Mucosa of descending colon (tissue), 3 donors: Measurements from ENCODE around the gene CCDC102B. TPM values are rescaled to one million over a fixed set of nuclear protein-coding genes. Genes with fewer than 3 reads are reported as not detected.

Source experiments
- ATAC-seq: fragments of 200-7000 bp; cut with Tn5 transposase; one replicate; pipeline ENCODE4 v1.9.1; 2020; ENCODE audit warnings: mild to moderate bottlenecking, moderate library complexity
- DNase-seq, 3 donors: peaks; one replicate each; pipeline ENCODE4 v3.0.0-alpha.2; 2020
- H3K36me3 ChIP-seq: fragments of 200-600 bp; one replicate; pipeline ENCODE4 v1.8.0; 2021; ENCODE audit warnings: low read depth, mild to moderate bottlenecking
- H3K4me1 ChIP-seq: fragments of 200-600 bp; one replicate; pipeline ENCODE4 v1.8.0; 2021; ENCODE audit warnings: low read depth, mild to moderate bottlenecking
- H3K4me3 ChIP-seq: fragments of 200-600 bp; one replicate; pipeline ENCODE4 v1.8.0; 2021; ENCODE audit warnings: mild to moderate bottlenecking
- H3K9me3 ChIP-seq: fragments of 200-600 bp; one replicate; pipeline ENCODE4 v1.8.0; 2021; ENCODE audit warnings: mild to moderate bottlenecking
- intact Hi-C, 2 donors: fragments of 100-400 bp; cut with DNase I in 1 of 2; cut with micrococcal nuclease in 1 of 2; formaldehyde crosslinking; loops; one replicate each; pipeline versions ENCODE4 v1.11.0 to v1.11.1; 2022; cut with DNase I, micrococcal nuclease
- total RNA-seq, 3 donors: library from RNA; stranded (reverse); fragmentation: NEBNext Ultra II Directional in 2 of 3; extraction: Animal tissue kit (Norgen Biotek cat#: 25700) in 2 of 3; gene quantifications; one replicate each; pipeline versions ENCODE4 v1.2.1 to v1.2.4, GENCODE V29; 2021 to 2023
- TF ChIP-seq, protein P1 (sequence below): fragments of 200-600 bp; IDR thresholded peaks from one replicate; pipeline ENCODE4 v1.8.0; 2022; ENCODE audit warnings: antibody characterized with exemption, mild to moderate bottlenecking
- donor health status: DM: no; HTN: no; CAD: no; lungs with moderate emphysema.
- donor health status: DM: no; HTN: no; CAD: no.
- donor health status: DM: no; HTN: yes; CAD: no.

The CCDC102B gene
- total RNA-seq, 3 donors from 2014 or later = 3.0 to 4.5 (median 4.3) TPM

DNA sequence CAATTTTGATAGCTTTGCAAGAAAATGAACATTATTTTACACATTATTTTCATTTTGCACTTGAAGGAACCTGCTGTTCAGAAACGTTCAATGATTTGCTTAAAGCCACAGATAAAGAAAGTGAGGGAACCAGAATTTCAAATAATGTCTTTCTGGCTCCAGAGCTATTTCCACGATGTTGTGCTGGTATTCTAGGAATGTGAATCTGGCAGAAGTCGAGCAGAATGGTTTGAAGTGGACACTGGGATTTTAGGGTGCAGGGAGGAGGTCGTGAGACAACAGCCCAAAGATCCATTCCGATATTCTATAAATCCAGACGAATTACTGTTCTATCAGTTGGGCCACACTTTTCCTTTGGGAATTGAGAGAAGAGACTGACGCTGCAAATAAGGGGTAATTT, 2.2 kb downstream of the CCDC102B start:
- ATAC-seq (no peak), DNase-seq (no peak)
- TF ChIP-seq, protein P1, sequence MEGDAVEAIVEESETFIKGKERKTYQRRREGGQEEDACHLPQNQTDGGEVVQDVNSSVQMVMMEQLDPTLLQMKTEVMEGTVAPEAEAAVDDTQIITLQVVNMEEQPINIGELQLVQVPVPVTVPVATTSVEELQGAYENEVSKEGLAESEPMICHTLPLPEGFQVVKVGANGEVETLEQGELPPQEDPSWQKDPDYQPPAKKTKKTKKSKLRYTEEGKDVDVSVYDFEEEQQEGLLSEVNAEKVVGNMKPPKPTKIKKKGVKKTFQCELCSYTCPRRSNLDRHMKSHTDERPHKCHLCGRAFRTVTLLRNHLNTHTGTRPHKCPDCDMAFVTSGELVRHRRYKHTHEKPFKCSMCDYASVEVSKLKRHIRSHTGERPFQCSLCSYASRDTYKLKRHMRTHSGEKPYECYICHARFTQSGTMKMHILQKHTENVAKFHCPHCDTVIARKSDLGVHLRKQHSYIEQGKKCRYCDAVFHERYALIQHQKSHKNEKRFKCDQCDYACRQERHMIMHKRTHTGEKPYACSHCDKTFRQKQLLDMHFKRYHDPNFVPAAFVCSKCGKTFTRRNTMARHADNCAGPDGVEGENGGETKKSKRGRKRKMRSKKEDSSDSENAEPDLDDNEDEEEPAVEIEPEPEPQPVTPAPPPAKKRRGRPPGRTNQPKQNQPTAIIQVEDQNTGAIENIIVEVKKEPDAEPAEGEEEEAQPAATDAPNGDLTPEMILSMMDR = no peak
- Histone ChIP-seq H3K36me3 (no peaks in the 10 kb centered on the region), H3K9me3 (no peaks in the 10 kb centered on the region), H3K4me1 (no peaks in the 10 kb centered on the region), H3K4me3 (no peak overlapping the region)
- intact Hi-C loops = no loop called here

- intact Hi-C loops = no loop called here
- TF ChIP-seq, protein P1 = no peak
- Histone ChIP-seq H3K36me3 (no peaks in the 10 kb centered on the region), H3K9me3 (no peaks in the 10 kb centered on the region), H3K4me1 (no peaks in the 10 kb centered on the region), H3K4me3 (no peak overlapping the region)
- DNase-seq (peak; percentile 46 to 61 (median 50)), ATAC-seq (peak; percentile 36)
These were observed 5.5 kb downstream of the CCDC102B start for GRCh38 chr18:68803356-68803755.

DNA sequence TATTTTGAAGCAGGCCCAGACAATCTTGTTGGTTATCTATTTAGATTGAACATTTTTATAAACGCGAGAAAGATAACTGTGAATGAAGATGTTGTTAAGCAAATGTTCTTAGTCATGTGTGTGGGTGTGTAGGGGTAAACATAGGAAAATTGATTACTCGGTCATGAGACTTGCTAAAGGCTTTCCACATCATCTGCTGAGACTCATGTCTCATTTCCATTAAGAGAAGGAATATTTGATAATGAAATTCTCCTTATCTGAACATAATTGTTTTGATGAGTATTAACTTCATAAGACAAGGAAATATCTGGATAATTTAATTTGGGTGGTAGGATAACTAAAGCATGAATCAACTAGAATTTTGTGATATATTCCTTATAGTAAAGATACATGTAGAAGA, 19.7 kb downstream of the CCDC102B start:
- intact Hi-C loops = no loop called here
- Histone ChIP-seq H3K36me3 (no peaks in the 10 kb centered on the region), H3K4me3 (no peak overlapping the region), H3K9me3 (no peaks in the 10 kb centered on the region), H3K4me1 (no peaks in the 10 kb centered on the region)
- DNase-seq (no peak), ATAC-seq (no peak)
- TF ChIP-seq, protein P1 = no peak

DNA sequence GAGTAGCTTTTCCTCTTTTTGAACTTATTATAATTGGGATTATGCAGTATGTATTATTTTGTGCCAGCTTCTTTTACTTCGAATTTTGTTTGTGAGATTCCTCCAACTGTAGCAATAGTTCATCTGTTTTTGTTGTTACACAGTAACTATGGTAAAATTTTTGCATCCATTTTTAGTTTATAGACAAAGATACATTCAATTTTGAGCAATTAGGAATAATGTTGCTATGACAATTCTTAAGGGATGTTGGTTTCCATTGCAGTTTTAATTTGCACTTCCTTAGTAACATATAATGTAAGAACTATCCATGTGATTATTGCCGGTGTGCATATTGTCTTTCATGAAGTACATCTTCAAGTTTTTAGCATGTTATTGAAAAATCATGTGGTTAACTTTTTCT, 20.7 kb downstream of the CCDC102B start:
- H3K4me1 ChIP-seq = no peaks in the 10 kb centered on the region
- no peak for ATAC-seq
- intact Hi-C loops = no loop called here
- no peak for DNase-seq
- no peak overlapping the region for H3K4me3 ChIP-seq
- H3K36me3 ChIP-seq = no peaks in the 10 kb centered on the region
- TF ChIP-seq, protein P1 = no peak
- H3K9me3 ChIP-seq = no peaks in the 10 kb centered on the region

DNA sequence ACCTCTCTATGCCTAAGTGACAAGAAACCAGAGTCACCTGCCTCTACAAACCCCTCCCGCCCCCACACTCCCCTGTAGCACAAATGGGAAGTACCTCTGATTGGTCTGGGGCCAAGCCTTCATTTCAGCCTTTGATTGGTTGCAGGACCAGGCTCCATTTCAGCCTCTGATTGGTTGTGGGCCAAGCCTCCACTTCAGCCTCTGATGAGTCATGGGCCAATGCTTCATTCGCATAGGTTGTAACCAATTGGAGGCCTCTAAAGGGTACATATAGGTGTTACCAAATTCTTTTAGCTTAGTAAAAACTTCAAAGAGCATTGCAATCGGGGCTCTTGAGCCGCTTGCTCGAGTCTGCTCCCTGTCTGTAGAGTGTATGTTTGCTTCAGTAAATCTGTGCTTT, 25.0 kb downstream of the CCDC102B start:
- H3K36me3 ChIP-seq = no peaks in the 10 kb centered on the region
- no peak overlapping the region for H3K4me3 ChIP-seq
- DNase-seq (no peak), ATAC-seq (no peak)
- no peaks in the 10 kb centered on the region for H3K4me1 ChIP-seq
- no peaks in the 10 kb centered on the region for H3K9me3 ChIP-seq
- intact Hi-C loops = no loop called here
- TF ChIP-seq, protein P1 = no peak

GRCh38 chr18:68826121-68826520, 28.2 kb downstream of the CCDC102B start:
- H3K4me1 ChIP-seq = no peaks in the 10 kb centered on the region

More at GRCh38 chr18:68826121-68826520, 28.2 kb downstream of the CCDC102B start:
- Histone ChIP-seq H3K36me3 (no peaks in the 10 kb centered on the region), H3K4me3 (no peak overlapping the region), H3K9me3 (no peaks in the 10 kb centered on the region)
- TF ChIP-seq, protein P1 = no peak
- DNase-seq (no peak), ATAC-seq (no peak)
- intact Hi-C loops = no loop called here
